Measurements from ENCODE around the gene CERS2. TPM values are rescaled to one million over a fixed set of nuclear protein-coding genes. Genes with fewer than 3 reads are reported as not detected.
A peak's percentile ranks its signal among the peaks of the same experiment; 100 is the strongest.

CERS2 gene
- total and polyA plus RNA-seq, 2 of the 13 experiments (the other 11 are each of a cell fraction or from before 2014, with no cell fraction given) = 269 to 298 TPM

GRCh38 chr1:150971583-150972416, 2.8 kb downstream of the CERS2 start (continued):
- TF ChIP-seq ZFYVE20 (CRISPR knock-in tag; IDR thresholded peaks at IDR 0.05; ENCODE audit: borderline replicate concordance, low read depth) (no peak), SP2 (CRISPR knock-in tag; IDR thresholded peaks at IDR 0.05) (no peak; the same call in 1 of the 2 replicates), ELK4 (CRISPR knock-in tag; IDR thresholded peaks at IDR 0.05; ENCODE audit: borderline replicate concordance) (no peak), NFATC3 (CRISPR knock-in tag; IDR thresholded peaks at IDR 0.05) (no peak), ZNF720 (CRISPR knock-in tag; IDR thresholded peaks at IDR 0.05) (no peak), ATRX (CRISPR knock-in tag; IDR thresholded peaks at IDR 0.05; ENCODE audit: borderline replicate concordance) (no peak), KLF13 (CRISPR knock-in tag; IDR thresholded peaks at IDR 0.05) (no peak), ZFP36L1 (CRISPR knock-in tag; IDR thresholded peaks at IDR 0.05) (no peak), IKZF4 (CRISPR knock-in tag; IDR thresholded peaks at IDR 0.05; ENCODE audit: borderline replicate concordance, low read depth, not compliant biosample characterization) (no peak), SOX6 (IDR thresholded peaks at IDR 0.05) (no peak), SOX6 (CRISPR knock-in tag; IDR thresholded peaks at IDR 0.05) (peak; percentile 44; the same call in 1 of the 2 replicates), ZNF10 (CRISPR knock-in tag; IDR thresholded peaks at IDR 0.05; ENCODE audit: borderline replicate concordance, low read depth) (no peak), ZNF841 (CRISPR knock-in tag; IDR thresholded peaks at IDR 0.05; ENCODE audit: borderline replicate concordance) (no peak), CAMTA2 (CRISPR knock-in tag; IDR thresholded peaks at IDR 0.05; ENCODE audit: borderline replicate concordance) (no peak), ZNF552 (CRISPR knock-in tag; IDR thresholded peaks at IDR 0.05; ENCODE audit: borderline replicate concordance) (no peak), TAF15 (IDR thresholded peaks at IDR 0.05; ENCODE audit: low read depth, low read length, poor library complexity, severe bottlenecking) (no peak), ATF4 (CRISPR knock-in tag; IDR thresholded peaks at IDR 0.05) (no peak), ZNF451 (CRISPR knock-in tag; IDR thresholded peaks at IDR 0.05) (no peak; the same call in 1 of the 2 replicates), ZNF329 (CRISPR knock-in tag; IDR thresholded peaks at IDR 0.05; ENCODE audit: low read depth) (no peak), ZNF441 (CRISPR knock-in tag; IDR thresholded peaks at IDR 0.05; ENCODE audit: borderline replicate concordance) (peak; percentile 15; the same call in 1 of the 2 replicates), MNT (IDR thresholded peaks at IDR 0.05) (peak; percentile 2; the same call in 1 of the 2 replicates), SRSF1 (optimal IDR thresholded peaks at IDR 0.05; ENCODE audit: low read depth, low read length) (no peak), ZNF773 (CRISPR knock-in tag; IDR thresholded peaks at IDR 0.05; ENCODE audit: borderline replicate concordance) (no peak)
